H9 (cell line): Measurements from ENCODE around the gene IL12RB1. TPM values are rescaled to one million over a fixed set of nuclear protein-coding genes. Genes with fewer than 3 reads are reported as not detected.

Source experiments
- DNase-seq: peaks from one replicate; pipeline ENCODE4 v3.0.0-alpha.2; 2017
- H2AFZ ChIP-seq: one replicate; pipeline ENCODE4 v1.6.1; 2013; ENCODE audit warnings: mild to moderate bottlenecking, low read length, control low read depth, moderate library complexity
- H2AK5ac ChIP-seq: 2 replicates; pipeline ENCODE4 v1.6.1; 2013; ENCODE audit warnings: low read length, control low read depth, mixed read lengths; ENCODE audit not compliant: insufficient read length
- H2BK120ac ChIP-seq: one replicate; pipeline ENCODE4 v1.6.1; 2013; ENCODE audit warnings: low read depth, mild to moderate bottlenecking, low read length, control low read depth, inconsistent platforms; ENCODE audit not compliant: poor library complexity, severe bottlenecking
- H2BK12ac ChIP-seq: 2 replicates; pipeline ENCODE4 v1.6.1; 2013; ENCODE audit warnings: low read length, control low read depth, mixed read lengths, low read depth; ENCODE audit not compliant: insufficient read length
- H2BK15ac ChIP-seq: 2 replicates; pipeline ENCODE4 v1.6.1; 2013; ENCODE audit warnings: low read depth, low read length, control low read depth
- H2BK20ac ChIP-seq: one replicate; pipeline ENCODE4 v1.6.1; 2013; ENCODE audit warnings: low read depth, mild to moderate bottlenecking, low read length, control low read depth, inconsistent platforms; ENCODE audit not compliant: poor library complexity, severe bottlenecking
- H2BK5ac ChIP-seq: 2 replicates; pipeline ENCODE4 v1.6.1; 2013; ENCODE audit warnings: low read length, control low read depth, mixed read lengths; ENCODE audit not compliant: insufficient read length
- H3K14ac ChIP-seq: 2 replicates; pipeline ENCODE4 v1.6.1; 2013; ENCODE audit warnings: low read length, control low read depth; ENCODE audit not compliant: insufficient read depth
- H3K18ac ChIP-seq: 2 replicates; pipeline ENCODE4 v1.6.1; 2013; ENCODE audit warnings: low read depth, mild to moderate bottlenecking, mixed read lengths, low read length, control low read depth; ENCODE audit not compliant: insufficient read length
- H3K23ac ChIP-seq: 2 replicates; pipeline ENCODE4 v1.6.1; 2013; ENCODE audit warnings: low read length, control low read depth, mixed read lengths, low read depth; ENCODE audit not compliant: insufficient read length
- H3K23me2 ChIP-seq: 2 replicates; pipeline ENCODE4 v1.6.1; 2013; ENCODE audit warnings: low read depth, mild to moderate bottlenecking, mixed read lengths, low read length, control low read depth; ENCODE audit not compliant: insufficient read length, poor library complexity, severe bottlenecking
- H3K27ac ChIP-seq: 2 replicates; pipeline ENCODE4 v1.5.1; 2013; ENCODE audit warnings: low read length, control low read depth, mixed read lengths, low read depth; ENCODE audit not compliant: insufficient read length
- H3K27me3 ChIP-seq: 2 replicates; pipeline ENCODE4 v1.6.1; 2013; ENCODE audit warnings: low read length, control low read depth, inconsistent platforms; ENCODE audit not compliant: insufficient read depth
- H3K4ac ChIP-seq: 2 replicates; pipeline ENCODE4 v1.6.1; 2013; ENCODE audit warnings: low read depth, mild to moderate bottlenecking, control low read depth, inconsistent platforms, low read length, moderate library complexity
- H3K4me1 ChIP-seq: 2 replicates; pipeline ENCODE4 v1.6.1; 2013; ENCODE audit warnings: low read length, control low read depth, inconsistent platforms; ENCODE audit not compliant: insufficient read depth
- H3K4me2 ChIP-seq: 2 replicates; pipeline ENCODE4 v1.6.1; 2013; ENCODE audit warnings: low read length, control low read depth, mixed read lengths; ENCODE audit not compliant: insufficient read length, insufficient read depth
- H3K56ac ChIP-seq: 2 replicates; pipeline ENCODE4 v1.6.1; 2013; ENCODE audit warnings: low read depth, mild to moderate bottlenecking, mixed read lengths, low read length, control low read depth; ENCODE audit not compliant: insufficient read length
- H3K79me1 ChIP-seq: 2 replicates; pipeline ENCODE4 v1.6.1; 2013; ENCODE audit warnings: low read depth, mild to moderate bottlenecking, moderate library complexity, low read length, control low read depth, inconsistent platforms; ENCODE audit not compliant: insufficient read depth, poor library complexity, severe bottlenecking
- H3K79me2 ChIP-seq: 2 replicates; pipeline ENCODE4 v1.6.1; 2013; ENCODE audit warnings: low read length, control low read depth, inconsistent platforms; ENCODE audit not compliant: insufficient read depth
- H3K9ac ChIP-seq: 2 replicates; pipeline ENCODE4 v1.6.1; 2013; ENCODE audit warnings: low read length, control low read depth, mixed read lengths; ENCODE audit not compliant: insufficient read length; ENCODE audit errors: extremely low read depth
- H3K9me3 ChIP-seq: one replicate; pipeline ENCODE4 v1.6.1; 2013; ENCODE audit warnings: low read depth, low read length, inconsistent platforms; ENCODE audit not compliant: control insufficient read depth
- H3T11ph ChIP-seq: one replicate; pipeline ENCODE4 v1.6.1; 2013; ENCODE audit warnings: mild to moderate bottlenecking, low read length, control low read depth, inconsistent platforms
- H4K20me1 ChIP-seq: one replicate; pipeline ENCODE4 v1.6.1; 2013; ENCODE audit not compliant: control insufficient read depth, insufficient read length, insufficient read depth
- H4K5ac ChIP-seq: 2 replicates; pipeline ENCODE4 v1.6.1; 2013; ENCODE audit warnings: low read depth, mild to moderate bottlenecking, mixed read lengths, low read length, control low read depth; ENCODE audit not compliant: insufficient read length
- H4K8ac ChIP-seq: replicated peaks from 2 replicates; pipeline ENCODE4 v1.6.1; 2013; ENCODE audit warnings: low read length, control low read depth, mixed read lengths, low read depth; ENCODE audit not compliant: insufficient read length
- H4K91ac ChIP-seq: 2 replicates; pipeline ENCODE4 v1.6.1; 2013; ENCODE audit warnings: low read depth, mild to moderate bottlenecking, moderate library complexity, mixed read lengths, low read length, control low read depth; ENCODE audit not compliant: insufficient read length
- H3K27ac Mint-ChIP-seq, 3 experiments: 2 replicates in 2 of 3; 3 replicates in 1 of 3; pipeline ENCODE4 v1.8.0; 2020 to 2021; ENCODE audit warnings: mixed read lengths in 3 of 3, mild to moderate bottlenecking in 1 of 3, moderate library complexity in 1 of 3
- H3K27me3 Mint-ChIP-seq: 2 replicates; pipeline ENCODE4 v1.8.0; 2021; ENCODE audit warnings: low read depth, mild to moderate bottlenecking, moderate library complexity, mixed read lengths
- H3K36me3 Mint-ChIP-seq, 3 experiments: 2 replicates in 2 of 3; 3 replicates in 1 of 3; pipeline ENCODE4 v1.8.0; 2020 to 2021; ENCODE audit warnings: low read depth in 3 of 3, mixed read lengths in 3 of 3; ENCODE audit not compliant: insufficient read depth in 1 of 3
- H3K4me1 Mint-ChIP-seq, 2 experiments: 2 replicates each; pipeline ENCODE4 v1.8.0; 2020; ENCODE audit warnings: mixed read lengths in 2 of 2
- H3K4me3 Mint-ChIP-seq, 2 experiments: 2 replicates in 1 of 2; 3 replicates in 1 of 2; pipeline ENCODE4 v1.8.0; 2020 to 2021; ENCODE audit warnings: mild to moderate bottlenecking in 2 of 2, mixed read lengths in 2 of 2, moderate library complexity in 1 of 2
- H3K9me3 Mint-ChIP-seq, 2 experiments: 2 replicates in 1 of 2; 3 replicates in 1 of 2; pipeline ENCODE4 v1.8.0; 2020; ENCODE audit warnings: mild to moderate bottlenecking in 2 of 2, mixed read lengths in 2 of 2, moderate library complexity in 1 of 2
- CTCF ChIP-seq: fragments of 200-600 bp; sonication (generic); conservative IDR thresholded peaks from 3 replicates; pipeline ENCODE4 v1.8.0; 2021; ENCODE audit warnings: antibody characterized with exemption, mild to moderate bottlenecking
- WGBS: extraction: QIAGEN DNeasy Blood & Tissue Kit; methylation state at CpG from one replicate; pipeline ENCODE4 v1.1.7; 2013; ENCODE audit warnings: missing lambda C conversion rate, low lambda C conversion rate, mixed read lengths; ENCODE audit not compliant: insufficient read length; ENCODE audit errors: extremely low coverage; 5-methylcytosine and 5-hydroxymethylcytosine counted together
- total RNA-seq: library from RNA; stranded (reverse); gene quantifications from 2 replicates; pipeline ENCODE4 v1.2.1, GENCODE V29; 2021

The IL12RB1 gene
- total RNA-seq, 1 experiment from 2014 or later = not detected

- no peak overlapping the region for H3K14ac ChIP-seq
- no CpG with 5 or more reads among the region's 9 CpGs for WGBS
- no peaks in the 10 kb centered on the region for H3K36me3 Mint-ChIP-seq
These were observed 12.5 kb downstream of the IL12RB1 start for GRCh38 chr19:18074192-18074591.

More at GRCh38 chr19:18074192-18074591, 12.5 kb downstream of the IL12RB1 start:
- no peaks in the 10 kb centered on the region for H3K79me2 ChIP-seq
- H3K18ac ChIP-seq = no peak overlapping the region
- H3K4me1 ChIP-seq = no peaks in the 10 kb centered on the region
- H2AK5ac ChIP-seq = no peak overlapping the region
- H2BK15ac ChIP-seq = no peak overlapping the region
- H2BK20ac ChIP-seq = no peak overlapping the region
- H2BK5ac ChIP-seq = no peak overlapping the region
- no peaks in the 10 kb centered on the region for H3K9me3 ChIP-seq
- no peak overlapping the region for H2BK120ac ChIP-seq
- no peak overlapping the region for H3K9ac ChIP-seq
- H2AFZ ChIP-seq = no peak overlapping the region
- Mint-ChIP-seq H3K9me3 (no peaks in the 10 kb centered on the region), H3K4me1 (peaks cover 0 to 7% of the 10 kb centered on the region in 2 experiments; a peak in 2 of 4 replicates), H3K27ac (no peak overlapping the region; a peak in 1 of 7 replicates), H3K4me3 (no peak overlapping the region; a peak in 1 of 5 replicates), H3K27me3 (peaks cover 7% of the 10 kb centered on the region)
- DNase-seq = no peak
- H3K23me2 ChIP-seq = no peaks in the 10 kb centered on the region
- H3T11ph ChIP-seq = no peak overlapping the region
- no peak overlapping the region for H3K4ac ChIP-seq
- H4K20me1 ChIP-seq = no peaks in the 10 kb centered on the region
- no peaks in the 10 kb centered on the region for H3K27me3 ChIP-seq
- H3K27ac ChIP-seq = no peak overlapping the region
- H4K5ac ChIP-seq = no peak overlapping the region
- H3K23ac ChIP-seq = no peak overlapping the region
- no peak overlapping the region for H3K56ac ChIP-seq
- H4K91ac ChIP-seq = no peak overlapping the region
- H2BK12ac ChIP-seq = no peak overlapping the region
- no peak overlapping the region for H3K4me2 ChIP-seq
- no peak overlapping the region for H4K8ac ChIP-seq
- no peaks in the 10 kb centered on the region for H3K79me1 ChIP-seq
- TF ChIP-seq CTCF = peak; percentile 36; the same call in 1 of the 3 replicates
